H1 (cell line): ENCODE results near the gene BCKDHA. TPM values are rescaled to one million over a fixed set of nuclear protein-coding genes. Genes with fewer than 3 reads are reported as not detected.

ENCODE experiments used
- CTCF ChIA-PET: fragments of 300-600 bp; sonication (Branson Sonifier 250); formaldehyde crosslinking; loops from one replicate; lab custom pipeline; 2021; ENCODE audit not compliant: partially characterized antibody; lab: Charles Lee
- POLR2A ChIA-PET: fragments of 300-600 bp; sonication (Branson Sonifier 250); formaldehyde crosslinking; loops from one replicate; lab custom pipeline; 2021; ENCODE audit warnings: inconsistent platforms; ENCODE audit not compliant: partially characterized antibody; lab: Charles Lee
- DNase-seq, 2 experiments: peaks; one replicate each; pipeline versions ENCODE4 v3.0.0 to v3.0.0-alpha.2; 2010 to 2022; ENCODE audit warnings: low spot score in 2 of 2, low read depth in 1 of 2, mixed read lengths in 1 of 2
- FAIRE-seq: peaks from 2 replicates; lab custom pipeline; 2011; peaks lifted over from hg19 to GRCh38; lab: Jason Lieb, UNC
- H2AFZ ChIP-seq: 2 replicates; pipeline ENCODE4 v1.8.1; 2012; ENCODE audit warnings: low read length, inconsistent platforms
- H2AK5ac ChIP-seq: 2 replicates; pipeline ENCODE4 v1.6.1; 2013; ENCODE audit warnings: low read depth, low read length
- H2BK120ac ChIP-seq: replicated peaks from 2 replicates; pipeline ENCODE3; 2013; ENCODE audit warnings: low read depth, low read length, inconsistent platforms
- H2BK12ac ChIP-seq: 2 replicates; pipeline ENCODE4 v1.6.1; 2013; ENCODE audit warnings: low read depth, low read length
- H2BK15ac ChIP-seq: 2 replicates; pipeline ENCODE4 v1.6.1; 2013; ENCODE audit warnings: low read length
- H2BK20ac ChIP-seq: 2 replicates; pipeline ENCODE4 v1.6.1; 2013; ENCODE audit warnings: low read length
- H2BK5ac ChIP-seq: 2 replicates; pipeline ENCODE4 v1.6.1; 2013; ENCODE audit warnings: low read depth, low read length
- H3K14ac ChIP-seq: 2 replicates; pipeline ENCODE4 v1.6.1; 2013; ENCODE audit warnings: inconsistent platforms; ENCODE audit not compliant: insufficient read length
- H3K18ac ChIP-seq: 2 replicates; pipeline ENCODE4 v1.6.1; 2013; ENCODE audit warnings: low read length; ENCODE audit errors: extremely low read depth
- H3K23ac ChIP-seq: 2 replicates; pipeline ENCODE4 v1.6.1; 2013; ENCODE audit warnings: inconsistent platforms; ENCODE audit not compliant: insufficient read length
- H3K23me2 ChIP-seq: 2 replicates; pipeline ENCODE4 v1.6.1; 2013; ENCODE audit warnings: low read depth, low read length
- H3K27ac ChIP-seq: 2 replicates; pipeline ENCODE4 v1.6.1; 2011; ENCODE audit warnings: low read depth, low read length, inconsistent platforms
- H3K27me3 ChIP-seq, 4 experiments: replicated peaks in 1 of 4; 1 replicate in 1 of 4; 2 replicates in 3 of 4; pipeline versions ENCODE4 v1.6.1 to v1.8.1; 2011 to 2013; ENCODE audit warnings: low read length in 3 of 4, mild to moderate bottlenecking in 3 of 4, inconsistent platforms in 2 of 4, mixed read lengths in 2 of 4, moderate library complexity in 1 of 4; ENCODE audit not compliant: control insufficient read depth in 3 of 4, insufficient read depth in 3 of 4; ENCODE audit errors: extremely low read depth in 1 of 4
- H3K36me3 ChIP-seq, 4 experiments: 2 replicates each; pipeline versions ENCODE4 v1.6.1 to v1.8.1; 2011 to 2013; ENCODE audit warnings: mild to moderate bottlenecking in 4 of 4, low read length in 3 of 4, moderate library complexity in 2 of 4, control low read depth in 1 of 4, inconsistent platforms in 1 of 4; ENCODE audit not compliant: insufficient read depth in 4 of 4, control insufficient read depth in 2 of 4
- H3K4ac ChIP-seq: replicated peaks from 2 replicates; pipeline ENCODE3; 2013; ENCODE audit warnings: low read length, low read depth, mixed read lengths, inconsistent platforms; ENCODE audit not compliant: insufficient read length
- H3K4me1 ChIP-seq, 4 experiments: replicated peaks in 1 of 4; 1 replicate in 1 of 4; 2 replicates in 3 of 4; pipeline versions ENCODE4 v1.6.1 to v1.8.1; 2011 to 2013; ENCODE audit warnings: low read length in 3 of 4, inconsistent platforms in 2 of 4, mixed read lengths in 1 of 4; ENCODE audit not compliant: insufficient read depth in 4 of 4, control insufficient read depth in 3 of 4
- H3K4me2 ChIP-seq, 2 experiments: 2 replicates each; pipeline versions ENCODE4 v1.6.1 to v1.8.1; 2011 to 2013; ENCODE audit warnings: low read depth in 2 of 2, low read length in 2 of 2, control low read depth in 1 of 2, inconsistent platforms in 1 of 2, mild to moderate bottlenecking in 1 of 2; ENCODE audit not compliant: insufficient read depth in 1 of 2
- H3K4me3 ChIP-seq, 4 experiments: fragments of 200-600, 300-600 bp in 1 of 4; sonication (generic), shearing (Covaris generic), sonication (Bioruptor Twin) in 1 of 4; 2 replicates each; pipeline versions ENCODE4 v1.5.1 to v1.8.1; 2011 to 2016; ENCODE audit warnings: low read length in 4 of 4, low read depth in 3 of 4, control low read depth in 2 of 4, inconsistent platforms in 2 of 4, mild to moderate bottlenecking in 2 of 4, mixed read lengths in 1 of 4, moderate library complexity in 1 of 4; ENCODE audit not compliant: insufficient read depth in 2 of 4; ENCODE audit errors: extremely low read depth in 1 of 4
- H3K56ac ChIP-seq: replicated peaks from 2 replicates; pipeline ENCODE3; 2013; ENCODE audit warnings: low read depth, mild to moderate bottlenecking, mixed read lengths, low read length, inconsistent platforms; ENCODE audit not compliant: insufficient read length
- H3K79me1 ChIP-seq: 2 replicates; pipeline ENCODE4 v1.6.1; 2013; ENCODE audit warnings: low read depth, low read length, control low read depth
- H3K79me2 ChIP-seq, 2 experiments: 2 replicates each; pipeline versions ENCODE4 v1.6.1 to v1.8.1; 2012 to 2013; ENCODE audit warnings: low read length in 2 of 2, mild to moderate bottlenecking in 2 of 2, inconsistent platforms in 1 of 2; ENCODE audit not compliant: insufficient read depth in 2 of 2, control insufficient read depth in 1 of 2
- H3K9ac ChIP-seq, 4 experiments: replicated peaks in 1 of 4; 1 replicate in 1 of 4; 2 replicates in 3 of 4; pipeline versions ENCODE4 v1.6.1 to v1.8.1; 2011 to 2013; ENCODE audit warnings: low read depth in 3 of 4, low read length in 3 of 4, control low read depth in 2 of 4, mild to moderate bottlenecking in 2 of 4, moderate library complexity in 2 of 4, inconsistent platforms in 1 of 4; ENCODE audit errors: extremely low read depth in 1 of 4
- H3K9me3 ChIP-seq, 2 experiments: 2 replicates each; pipeline versions ENCODE4 v1.6.1 to v1.8.1; 2012 to 2013; ENCODE audit warnings: mild to moderate bottlenecking in 2 of 2, moderate library complexity in 2 of 2, control low read depth in 1 of 2, inconsistent platforms in 1 of 2, low read depth in 1 of 2, low read length in 1 of 2, mixed read lengths in 1 of 2; ENCODE audit not compliant: insufficient read depth in 2 of 2
- H4K20me1 ChIP-seq, 2 experiments: replicated peaks in 1 of 2; 2 replicates each; pipeline versions ENCODE3 to v1.8.1; 2011 to 2013; ENCODE audit warnings: inconsistent platforms in 2 of 2, low read length in 2 of 2, mild to moderate bottlenecking in 1 of 2; ENCODE audit not compliant: insufficient read depth in 2 of 2, control insufficient read depth in 1 of 2
- H4K5ac ChIP-seq: 2 replicates; pipeline ENCODE4 v1.6.1; 2013; ENCODE audit warnings: low read length, low read depth, mixed read lengths, inconsistent platforms; ENCODE audit not compliant: insufficient read length
- H4K8ac ChIP-seq: 2 replicates; pipeline ENCODE4 v1.8.0; 2013; ENCODE audit warnings: mild to moderate bottlenecking, moderate library complexity, low read length, inconsistent platforms; ENCODE audit not compliant: insufficient read depth; ENCODE audit errors: extremely low read depth
- H4K91ac ChIP-seq: replicated peaks from 2 replicates; pipeline ENCODE3; 2013; ENCODE audit warnings: low read length, mixed read lengths, inconsistent platforms; ENCODE audit not compliant: insufficient read length
- CBX5 ChIP-seq: fragments of 300-800, 300-1000 bp; sonication (generic); IDR thresholded peaks from 2 replicates; pipeline ENCODE4 v1.7.1; 2016; ENCODE audit warnings: antibody characterized with exemption, low read length, low read depth
- CHD1 ChIP-seq: IDR thresholded peaks from 2 replicates; pipeline ENCODE4 v1.6.1; 2012; ENCODE audit warnings: low read depth, low read length, improper control_type of control experiment
- CHD2 ChIP-seq: IDR thresholded peaks from 2 replicates; pipeline ENCODE4 v1.6.1; 2012; ENCODE audit warnings: low read length, improper control_type of control experiment
- EGR1 ChIP-seq: IDR thresholded peaks from 2 replicates; pipeline ENCODE4 v1.6.1; 2011; ENCODE audit warnings: low read depth, low read length, borderline replicate concordance
- EP300 ChIP-seq, 2 experiments: IDR thresholded peaks; 1 replicate in 1 of 2; 2 replicates in 1 of 2; pipeline ENCODE4 v1.6.1; 2011 to 2012; ENCODE audit warnings: low read depth in 2 of 2, low read length in 2 of 2, mild to moderate bottlenecking in 2 of 2, borderline replicate concordance in 1 of 2, inconsistent platforms in 1 of 2, moderate library complexity in 1 of 2
- EZH2 ChIP-seq: fragments of 200-600 bp; sonication (generic); IDR thresholded peaks from 2 replicates; pipeline ENCODE4 v1.7.1; 2012; ENCODE audit warnings: low read depth, mild to moderate bottlenecking, moderate library complexity, low read length, inconsistent platforms; ENCODE audit not compliant: severe bottlenecking
- MAFK ChIP-seq: IDR thresholded peaks from 2 replicates; pipeline ENCODE4 v1.6.1; 2012; ENCODE audit warnings: low read depth, mild to moderate bottlenecking, improper control_type of control experiment, low read length
- MAX ChIP-seq: IDR thresholded peaks from 2 replicates; pipeline ENCODE4 v1.6.1; 2012; ENCODE audit warnings: inconsistent platforms
- POLR2AphosphoS5 ChIP-seq: IDR thresholded peaks from 2 replicates; pipeline ENCODE4 v1.6.1; 2011; ENCODE audit warnings: low read depth, low read length
- POU5F1 ChIP-seq: IDR thresholded peaks from 2 replicates; pipeline ENCODE4 v1.6.1; 2011; ENCODE audit warnings: low read depth, mild to moderate bottlenecking, low read length, moderate library complexity
- RNF2 ChIP-seq: fragments of 200-900, 300-1000 bp; sonication (generic); IDR thresholded peaks from 2 replicates; pipeline ENCODE4 v1.7.1; 2016; ENCODE audit warnings: borderline replicate concordance, low read depth, mild to moderate bottlenecking, antibody characterized with exemption, low read length; ENCODE audit not compliant: poor library complexity, severe bottlenecking; ENCODE audit errors: missing control alignments
- SP2 ChIP-seq: IDR thresholded peaks from 2 replicates; pipeline ENCODE4 v1.6.1; 2012; ENCODE audit warnings: mild to moderate bottlenecking, low read length, inconsistent platforms
- SP4 ChIP-seq: IDR thresholded peaks from 2 replicates; pipeline ENCODE4 v1.6.1; 2012; ENCODE audit warnings: low read length, inconsistent platforms
- WGBS, 2 experiments: shearing (Covaris generic) in 1 of 2; methylation state at CpG; one replicate each; pipeline versions ENCODE4 v1.1.6 to v1.1.7; 2013 to 2015; ENCODE audit warnings: low lambda C conversion rate in 2 of 2, mixed read lengths in 2 of 2, inconsistent platforms in 1 of 2, low coverage in 1 of 2, missing lambda C conversion rate in 1 of 2; ENCODE audit not compliant: insufficient replicate concordance in 2 of 2, insufficient coverage in 1 of 2, insufficient read length in 1 of 2; ENCODE audit errors: extremely low coverage in 1 of 2, missing lambda C conversion rate in 1 of 2; 5-methylcytosine and 5-hydroxymethylcytosine counted together
- polyA plus RNA-seq, 7 experiments: library from polyadenylated mRNA; depleted of rRNA in 3 of 7; stranded (reverse) in 5 of 7; unstranded in 2 of 7; fragments of >200 nt in 5 of 7; fragments of 200-250 nt in 2 of 7; gene quantifications; 1 replicate in 5 of 7; 2 replicates in 1 of 7; 4 replicates in 1 of 7; pipeline versions ENCODE4 v1.2.1 to v1.2.3, GENCODE V29; 2011 to 2013; ENCODE audit warnings: missing spikeins in 2 of 7, mixed read lengths in 2 of 7
- total RNA-seq: library from RNA; stranded (reverse); fragmentation: NEBNext Ultra II Directional; extraction: Animal tissue kit (Norgen Biotek cat#: 25700); gene quantifications from 2 replicates; pipeline ENCODE4 v1.2.1, GENCODE V29; 2021

Gene BCKDHA
- total and polyA plus RNA-seq, 2 of the 8 experiments (the other 6 are each of a cell fraction or from before 2014, with no cell fraction given): 14.2 to 69.6 TPM

GRCh38 chr19:41362143-41362847 is 35.3 kb upstream of the BCKDHA start:
- Histone ChIP-seq H3K36me3 (no peaks in the 10 kb centered on the region), H3K4ac (no peak overlapping the region), H2AK5ac (no peak overlapping the region), H2BK15ac (no peak overlapping the region), H3K18ac (no peak overlapping the region), H3K56ac (no peak overlapping the region), H3K9me3 (no peaks in the 10 kb centered on the region), H4K8ac (no peak overlapping the region), H2BK5ac (no peak overlapping the region), H3K9ac (no peak overlapping the region), H3K27ac (no peak overlapping the region), H2AFZ (no peak overlapping the region), H3K4me3 (no peak overlapping the region), H4K20me1 (peaks cover 0 to 3% of the 10 kb centered on the region in 2 experiments), H4K5ac (no peak overlapping the region), H2BK120ac (no peak overlapping the region), H2BK20ac (no peak overlapping the region), H3K79me1 (peaks cover 6% of the 10 kb centered on the region; the same call in 1 of the 2 replicates), H3K79me2 (no peaks in the 10 kb centered on the region), H3K27me3 (no peaks in the 10 kb centered on the region), H3K14ac (no peak overlapping the region), H3K23me2 (peaks cover 6% of the 10 kb centered on the region), H4K91ac (no peak overlapping the region), H3K4me1 (peaks cover 0 to 6% (median 2%) of the 10 kb centered on the region in 4 experiments; a peak in 2 of 7 replicates), H3K4me2 (no peak overlapping the region), H2BK12ac (no peak overlapping the region), H3K23ac (no peak overlapping the region)
- POLR2A ChIA-PET: interaction anchor here (0.7 to 3.1 kb wide), 3 partner anchors 9 to 28 kb away, joined by 5 to 29 read pairs (median 8); partner anchors contain the start of gene TGFB1
- WGBS, 2 experiments: 77% methylated on average over 7 of the region's 10 CpGs; no CpG with 5 or more reads in 1 of the 2 experiments
- CTCF ChIA-PET: interaction anchor here (0.6 to 4.6 kb wide), 3 partner anchors 8 to 33 kb away, joined by 3 to 37 read pairs (median 3); partner anchors contain the start of gene TGFB1
- FAIRE-seq: no peak
- DNase-seq: no peak
- TF ChIP-seq EP300 (IDR thresholded peaks at IDR 0.05; ENCODE audit: borderline replicate concordance in 1 of 2, low read depth in 2 of 2, low read length in 2 of 2) (no peak), MAX (no peak), EZH2 (no peak), CHD2 (no peak), CBX5 (no peak), MAFK (no peak), RNF2 (no peak), SP2 (no peak), CHD1 (no peak), POU5F1 (no peak), EGR1 (no peak), POLR2AphosphoS5 (no peak), SP4 (no peak)
